ENCODE results near the gene ADK. TPM values are rescaled to one million over a fixed set of nuclear protein-coding genes. Genes with fewer than 3 reads are reported as not detected.

The ADK gene
- total RNA-seq, 2 donors from 2014 or later, result 34.7 to 36.8 TPM

DNA sequence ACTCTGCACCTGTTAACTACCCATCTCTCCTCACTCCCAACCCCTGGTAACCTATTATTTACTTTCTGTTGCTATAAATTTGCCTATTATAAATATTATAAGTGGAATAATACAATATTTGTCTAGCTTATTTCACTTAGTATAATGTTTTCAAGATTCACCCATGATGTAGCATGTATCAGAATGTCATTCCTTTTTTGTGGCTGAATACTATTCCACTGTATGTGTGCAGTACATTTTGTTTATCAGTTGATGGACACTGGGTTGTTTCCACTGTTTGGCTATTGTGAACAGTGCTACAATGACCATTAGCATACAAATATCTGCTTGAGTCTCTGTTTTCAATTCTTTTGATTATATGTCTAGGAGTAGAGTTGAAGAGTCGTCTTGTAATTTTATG is 582.6 kb downstream of the ADK start:
- DNase-seq, result no peak
- H3K4me3 Mint-ChIP-seq, result no peak overlapping the region
- no peaks in the 10 kb centered on the region for H3K27me3 Mint-ChIP-seq

DNA sequence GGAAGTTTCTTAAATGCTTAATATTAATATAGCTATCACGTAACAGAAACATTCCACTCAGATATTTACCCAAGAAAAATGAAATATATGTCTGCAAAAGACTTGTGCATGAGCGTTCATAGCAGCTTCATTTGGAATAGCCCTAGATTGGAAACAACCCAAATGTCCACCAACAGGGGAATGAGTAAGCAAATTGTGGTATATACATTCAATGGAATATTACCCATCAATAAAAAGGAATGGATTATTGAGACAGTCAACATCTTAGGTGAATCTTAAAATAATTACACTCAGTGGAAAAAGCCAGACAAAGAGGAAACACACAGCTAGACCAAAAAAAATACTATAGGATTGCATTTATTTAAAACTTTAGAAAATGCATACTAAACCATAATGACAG is 585.0 kb downstream of the ADK start:
- H3K27ac Mint-ChIP-seq, result no peak overlapping the region
- ATAC-seq (no peak), DNase-seq (no peak)
- H3K9me3 ChIP-seq (ENCODE audit: control insufficient read depth, low read length, poor library complexity, severe bottlenecking), result no peaks in the 10 kb centered on the region
- H3K27me3 Mint-ChIP-seq, result no peaks in the 10 kb centered on the region
- H3K4me1 Mint-ChIP-seq, result peaks cover 14% of the 10 kb centered on the region
- H3K36me3 Mint-ChIP-seq (ENCODE audit: low read depth), result no peaks in the 10 kb centered on the region
- H3K4me3 Mint-ChIP-seq, result no peak overlapping the region

More for the DNA sequence above, 582.6 kb downstream of the ADK start:
- H3K9me3 ChIP-seq (ENCODE audit: control insufficient read depth, low read length, poor library complexity, severe bottlenecking), result no peaks in the 10 kb centered on the region
- Mint-ChIP-seq H3K36me3 (ENCODE audit: low read depth) (no peaks in the 10 kb centered on the region), H3K4me1 (peaks cover 7% of the 10 kb centered on the region), H3K27ac (no peak overlapping the region)
- ATAC-seq, result no peak

DNA sequence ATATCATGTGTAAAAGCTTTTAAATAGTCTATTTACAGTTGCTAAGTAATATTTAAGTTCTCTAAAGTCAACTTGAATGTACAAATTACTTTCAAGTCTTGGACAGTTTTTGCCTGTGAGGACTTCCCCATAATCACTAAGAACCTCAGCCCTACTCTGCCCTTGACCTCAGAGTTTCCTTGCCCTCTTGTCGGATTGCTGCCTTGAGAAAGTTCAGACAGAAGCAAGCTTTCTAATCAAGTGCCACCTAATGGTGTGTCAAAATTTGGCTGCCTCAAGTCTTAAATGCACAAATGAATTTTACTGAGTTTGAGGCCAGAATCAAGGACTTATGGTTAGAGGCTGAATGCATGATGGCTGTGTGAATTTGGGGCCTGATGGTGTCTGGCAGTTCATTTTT is 587.0 kb downstream of the ADK start:
- Mint-ChIP-seq H3K4me1 (peaks cover 14% of the 10 kb centered on the region), H3K4me3 (no peak overlapping the region), H3K27me3 (no peaks in the 10 kb centered on the region), H3K36me3 (ENCODE audit: low read depth) (no peaks in the 10 kb centered on the region), H3K27ac (peak overlapping the region; percentile 32)
- no peak for DNase-seq
- ATAC-seq, result no peak
- H3K9me3 ChIP-seq (ENCODE audit: control insufficient read depth, low read length, poor library complexity, severe bottlenecking), result no peaks in the 10 kb centered on the region

DNA sequence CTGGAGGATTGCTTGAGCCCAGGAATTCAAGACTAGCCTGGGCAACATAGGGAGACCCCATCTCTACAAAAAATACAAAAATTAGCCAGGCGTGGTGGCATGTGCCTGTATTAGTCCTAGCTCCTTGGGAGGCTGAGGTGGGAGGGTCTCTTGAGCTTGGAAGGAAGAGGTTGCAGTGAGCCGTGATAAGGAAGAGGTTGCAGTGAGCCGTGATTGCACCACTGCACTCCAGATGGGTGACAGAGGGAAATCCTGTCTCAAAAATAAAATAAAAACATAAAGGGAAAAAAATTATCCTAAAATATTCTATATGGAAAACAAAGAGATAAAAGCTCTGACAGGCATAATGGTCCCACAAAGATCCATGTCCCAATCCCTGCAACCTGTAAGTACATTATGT is 587.5 kb downstream of the ADK start:
- DNase-seq, result no peak
- peak overlapping the region; percentile 32 for H3K27ac Mint-ChIP-seq
- peak overlapping the region; percentile 69 for H3K4me3 Mint-ChIP-seq
- ATAC-seq, result no peak
- H3K27me3 Mint-ChIP-seq, result no peaks in the 10 kb centered on the region
- H3K4me1 Mint-ChIP-seq, result peaks cover 14% of the 10 kb centered on the region
- no peaks in the 10 kb centered on the region for H3K9me3 ChIP-seq (ENCODE audit: control insufficient read depth, low read length, poor library complexity, severe bottlenecking)
- no peaks in the 10 kb centered on the region for H3K36me3 Mint-ChIP-seq (ENCODE audit: low read depth)

DNA sequence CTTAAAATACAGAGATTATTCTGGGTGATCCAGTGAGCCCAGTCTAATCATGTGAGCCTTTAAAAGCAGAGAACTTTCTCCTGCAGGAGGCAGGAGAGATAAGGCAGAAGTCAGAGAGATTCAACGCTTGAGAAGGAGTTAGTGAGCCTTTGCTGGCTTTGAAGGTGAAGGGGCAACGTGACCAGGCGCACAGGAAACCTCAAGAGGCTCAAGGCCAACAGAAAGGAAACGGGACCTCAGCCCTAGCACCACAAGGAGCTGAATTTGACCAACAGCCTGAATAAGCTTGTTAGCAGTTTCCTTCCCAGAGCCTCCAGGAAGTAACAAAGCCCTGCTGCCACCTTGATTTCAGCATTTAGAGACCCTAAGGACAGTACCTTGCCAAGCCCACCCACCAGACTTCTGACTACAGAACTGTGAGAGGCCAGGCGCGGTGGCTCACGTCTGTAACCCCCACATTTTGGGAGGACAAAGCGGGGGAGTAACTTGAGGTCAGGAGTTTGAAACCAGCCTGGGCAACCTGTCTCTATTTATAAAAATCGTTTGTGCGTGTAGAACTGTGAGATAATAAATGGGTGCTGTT is 588.1 kb downstream of the ADK start:
- peak; percentile 73 for ATAC-seq
- H3K9me3 ChIP-seq (ENCODE audit: control insufficient read depth, low read length, poor library complexity, severe bottlenecking), result no peaks in the 10 kb centered on the region
- H3K27me3 Mint-ChIP-seq, result no peaks in the 10 kb centered on the region
- H3K36me3 Mint-ChIP-seq (ENCODE audit: low read depth), result no peaks in the 10 kb centered on the region
- H3K4me3 Mint-ChIP-seq, result peak overlapping the region; percentile 69
- peak overlapping the region; percentile 86 for H3K27ac Mint-ChIP-seq
- DNase-seq, result no peak
- peaks cover 14% of the 10 kb centered on the region for H3K4me1 Mint-ChIP-seq

DNA sequence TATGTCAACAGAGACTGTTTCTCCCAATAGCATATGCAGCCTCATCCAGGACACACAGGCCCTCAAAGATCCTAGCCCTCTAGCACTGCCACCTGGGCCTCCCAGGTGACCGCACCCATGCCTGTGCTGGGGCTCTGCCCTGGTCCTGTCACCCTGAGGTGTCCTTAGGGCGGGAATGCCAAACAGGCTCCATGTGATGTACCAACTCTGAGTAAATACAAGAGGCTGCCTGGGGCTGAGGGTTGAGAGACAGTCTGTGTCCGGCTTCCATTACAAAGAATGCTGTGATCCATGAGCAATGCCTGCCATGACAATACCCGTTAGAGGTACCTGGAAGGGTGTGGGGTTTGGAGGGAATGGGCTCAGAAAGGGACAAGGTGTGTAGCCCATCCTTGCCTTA is 592.4 kb downstream of the ADK start:
- DNase-seq, result no peak
- Mint-ChIP-seq H3K4me1 (peaks cover 7% of the 10 kb centered on the region), H3K27me3 (no peaks in the 10 kb centered on the region), H3K36me3 (ENCODE audit: low read depth) (no peaks in the 10 kb centered on the region), H3K27ac (no peak overlapping the region), H3K4me3 (no peak overlapping the region)
- H3K9me3 ChIP-seq (ENCODE audit: control insufficient read depth, low read length, poor library complexity, severe bottlenecking), result no peaks in the 10 kb centered on the region
- ATAC-seq, result no peak

DNA sequence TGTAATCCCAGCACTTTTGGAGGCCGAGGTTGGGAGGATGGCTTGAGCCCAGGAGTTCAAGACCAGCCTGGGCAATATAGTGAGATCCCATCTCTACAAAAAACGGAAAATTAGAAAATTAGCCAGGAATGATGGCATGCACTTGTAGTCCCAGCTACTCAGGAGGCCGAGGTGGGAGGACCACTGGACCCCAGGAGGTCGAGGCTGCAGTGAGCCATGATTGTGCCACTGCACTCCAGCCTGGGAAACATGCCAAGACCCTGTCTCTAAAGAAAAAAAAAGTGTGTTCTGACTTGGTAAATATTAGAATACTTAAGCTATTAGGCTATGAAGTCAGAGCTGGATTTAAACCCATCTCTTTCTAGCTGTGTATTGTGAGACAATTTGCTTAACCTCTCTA is 594.4 kb downstream of the ADK start:
- no peaks in the 10 kb centered on the region for H3K4me1 Mint-ChIP-seq
- ATAC-seq, result no peak
- no peaks in the 10 kb centered on the region for H3K9me3 ChIP-seq (ENCODE audit: control insufficient read depth, low read length, poor library complexity, severe bottlenecking)
- H3K27ac Mint-ChIP-seq, result no peak overlapping the region
- H3K4me3 Mint-ChIP-seq, result no peak overlapping the region
- H3K36me3 Mint-ChIP-seq (ENCODE audit: low read depth), result no peaks in the 10 kb centered on the region
- H3K27me3 Mint-ChIP-seq, result no peaks in the 10 kb centered on the region
- no peak for DNase-seq

DNA sequence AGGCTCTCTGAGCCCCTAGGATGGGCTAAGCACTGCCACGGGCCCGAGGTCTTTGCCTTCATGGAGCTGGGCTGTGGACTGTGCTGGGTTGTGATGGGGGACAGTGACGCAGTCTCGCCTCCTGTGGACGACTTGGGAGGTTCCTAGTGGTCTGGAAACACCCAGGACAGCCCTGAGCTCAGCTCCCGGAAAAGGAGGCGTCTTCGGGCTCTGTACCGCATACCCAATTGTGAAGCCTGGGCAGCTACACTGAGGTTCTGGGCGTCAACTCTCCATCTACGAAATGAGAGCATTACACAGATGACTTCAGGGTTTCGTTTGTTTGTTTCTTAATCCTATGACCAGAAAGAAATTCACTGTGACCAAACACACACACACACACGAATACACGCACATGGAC is 595.8 kb downstream of the ADK start:
- H3K9me3 ChIP-seq (ENCODE audit: control insufficient read depth, low read length, poor library complexity, severe bottlenecking), result no peaks in the 10 kb centered on the region
- no peak overlapping the region for H3K4me3 Mint-ChIP-seq
- no peaks in the 10 kb centered on the region for H3K27me3 Mint-ChIP-seq
- DNase-seq (no peak), ATAC-seq (no peak)
- no peak overlapping the region for H3K27ac Mint-ChIP-seq
- peaks cover 3% of the 10 kb centered on the region for H3K4me1 Mint-ChIP-seq
- H3K36me3 Mint-ChIP-seq (ENCODE audit: low read depth), result no peaks in the 10 kb centered on the region

DNA sequence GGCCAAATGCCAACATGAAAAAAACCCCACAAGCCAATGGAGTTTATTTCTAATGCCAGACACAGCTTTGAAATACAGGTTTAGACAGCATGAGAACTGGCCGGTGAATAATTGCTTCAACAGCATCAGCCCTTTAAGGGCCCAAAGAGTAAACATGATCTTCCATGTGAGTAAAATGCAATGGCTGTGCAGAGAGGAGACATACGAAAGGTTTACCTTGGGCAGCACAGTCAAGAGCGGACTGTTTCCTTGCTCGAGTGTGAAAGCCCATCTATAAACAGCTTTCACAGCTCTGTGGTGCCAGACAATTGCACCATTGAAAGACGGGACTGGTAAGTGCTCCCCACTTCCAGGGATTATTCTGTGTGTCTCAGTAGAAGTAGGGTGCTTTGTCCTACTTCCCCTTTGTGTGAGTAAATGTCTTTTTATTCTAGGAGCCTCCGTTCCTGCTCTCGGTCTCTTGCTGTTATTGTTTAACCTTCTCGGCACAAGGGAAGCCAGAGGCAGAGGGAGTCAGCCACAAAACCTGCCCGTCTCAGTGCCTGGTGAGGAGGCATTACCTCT is 597.5 kb downstream of the ADK start:
- Mint-ChIP-seq H3K36me3 (ENCODE audit: low read depth) (no peaks in the 10 kb centered on the region), H3K4me1 (peaks cover 5% of the 10 kb centered on the region), H3K27ac (no peak overlapping the region), H3K27me3 (no peaks in the 10 kb centered on the region), H3K4me3 (no peak overlapping the region)
- H3K9me3 ChIP-seq (ENCODE audit: control insufficient read depth, low read length, poor library complexity, severe bottlenecking), result no peaks in the 10 kb centered on the region
- ATAC-seq, result no peak
- DNase-seq, result no peak

DNA sequence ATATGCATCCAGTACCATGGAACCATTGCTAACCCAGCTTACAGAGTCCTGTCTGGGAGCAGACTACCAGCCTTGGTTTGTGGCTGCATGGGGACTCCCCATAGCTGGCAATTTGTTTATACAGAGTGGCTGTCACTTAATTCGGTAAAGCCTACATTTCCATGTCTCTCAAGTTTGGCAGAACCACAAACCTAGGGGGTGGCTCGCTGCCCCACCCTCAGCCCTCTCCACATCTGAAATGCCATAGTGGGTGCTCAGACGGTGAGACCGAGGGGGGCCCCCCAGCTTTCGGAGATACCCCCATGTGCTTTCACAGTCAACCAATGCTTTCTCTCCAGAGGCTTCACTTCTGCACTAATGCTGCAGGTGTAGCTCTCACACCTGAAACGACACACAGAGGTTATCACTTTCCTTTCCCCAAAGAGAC is 599.8 kb downstream of the ADK start:
- no peaks in the 10 kb centered on the region for H3K9me3 ChIP-seq (ENCODE audit: control insufficient read depth, low read length, poor library complexity, severe bottlenecking)
- DNase-seq (no peak), ATAC-seq (peak; percentile 90)
- H3K27me3 Mint-ChIP-seq, result no peaks in the 10 kb centered on the region
- no peak overlapping the region for H3K4me3 Mint-ChIP-seq
- no peaks in the 10 kb centered on the region for H3K36me3 Mint-ChIP-seq (ENCODE audit: low read depth)
- peak overlapping the region; percentile 47 for H3K27ac Mint-ChIP-seq
- H3K4me1 Mint-ChIP-seq, result peaks cover 5% of the 10 kb centered on the region

DNA sequence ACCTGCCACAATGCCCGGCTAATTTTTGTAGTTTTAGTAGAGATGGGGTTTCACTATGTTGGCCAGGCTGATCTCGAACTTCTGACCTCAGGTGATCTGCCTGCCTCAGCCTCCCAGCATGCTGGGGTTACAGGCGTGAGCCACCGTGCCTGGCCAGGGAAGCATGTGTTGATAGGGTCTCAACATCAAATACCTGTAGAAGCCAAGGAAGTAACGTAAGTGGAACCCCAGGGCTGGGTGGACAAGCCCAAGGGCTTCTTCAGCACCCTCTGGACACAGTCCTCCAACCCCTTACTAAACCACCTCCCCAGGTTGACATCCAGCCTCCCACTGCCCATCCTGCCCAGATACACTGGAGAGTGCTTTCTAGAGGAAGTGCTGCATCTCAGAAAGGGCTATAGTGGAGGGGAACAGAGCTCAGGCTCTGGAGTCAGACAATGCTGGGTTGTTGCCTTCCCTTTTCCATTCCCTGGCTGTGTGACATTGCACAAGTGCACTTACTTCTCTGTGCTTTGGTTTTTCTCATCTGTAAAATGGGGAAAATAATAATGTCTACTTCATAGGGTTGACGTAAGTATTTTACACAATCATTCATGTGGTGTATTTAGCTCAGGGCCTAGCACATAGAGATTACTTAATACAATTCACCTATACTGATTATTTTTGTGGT is 601.5 kb downstream of the ADK start:
- Mint-ChIP-seq H3K4me3 (no peak overlapping the region), H3K27me3 (no peaks in the 10 kb centered on the region), H3K36me3 (ENCODE audit: low read depth) (no peaks in the 10 kb centered on the region), H3K4me1 (peaks cover 7% of the 10 kb centered on the region), H3K27ac (no peak overlapping the region)
- no peaks in the 10 kb centered on the region for H3K9me3 ChIP-seq (ENCODE audit: control insufficient read depth, low read length, poor library complexity, severe bottlenecking)
- DNase-seq (no peak), ATAC-seq (no peak)

DNA sequence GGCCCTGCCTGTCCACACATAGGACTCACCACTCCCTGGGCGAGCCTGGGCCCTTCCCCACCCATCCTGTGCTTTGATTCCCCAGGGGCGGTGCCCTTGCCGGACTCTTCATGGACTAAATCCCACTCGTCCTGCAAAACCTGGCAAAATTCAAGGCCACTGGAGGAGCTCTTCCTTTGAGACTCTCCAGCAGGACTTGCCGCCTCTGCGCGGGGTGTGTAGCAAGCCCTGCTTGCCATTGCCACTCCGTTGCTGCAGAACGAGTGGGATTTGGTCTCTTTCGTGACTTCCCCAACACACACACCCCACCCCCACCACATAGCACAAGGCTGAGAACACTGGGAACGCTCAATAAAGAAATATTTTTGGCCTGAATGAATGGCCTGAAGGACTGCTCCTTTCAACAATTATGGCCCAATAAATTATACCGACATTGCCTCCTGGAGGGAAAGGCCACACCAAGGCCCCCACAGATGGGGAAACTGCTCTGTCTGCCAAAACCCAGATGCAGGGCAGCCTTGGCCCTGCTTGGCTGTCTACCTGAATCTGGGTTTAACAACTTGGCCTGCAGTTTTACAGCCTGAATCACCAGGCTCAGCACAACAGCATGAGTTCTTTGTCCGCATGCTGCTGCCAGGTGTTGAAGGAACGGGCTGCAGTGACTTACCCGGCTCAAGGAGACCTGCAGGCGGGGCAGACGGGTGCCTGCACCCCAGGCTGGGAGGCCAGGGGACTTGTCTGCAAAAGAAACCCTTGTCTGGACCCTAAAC is 602.6 kb downstream of the ADK start:
- peaks cover 7% of the 10 kb centered on the region for H3K4me1 Mint-ChIP-seq
- H3K36me3 Mint-ChIP-seq (ENCODE audit: low read depth), result no peaks in the 10 kb centered on the region
- no peaks in the 10 kb centered on the region for H3K9me3 ChIP-seq (ENCODE audit: control insufficient read depth, low read length, poor library complexity, severe bottlenecking)
- ATAC-seq (no peak), DNase-seq (no peak)
- no peak overlapping the region for H3K27ac Mint-ChIP-seq
- no peaks in the 10 kb centered on the region for H3K27me3 Mint-ChIP-seq
- H3K4me3 Mint-ChIP-seq, result no peak overlapping the region

DNA sequence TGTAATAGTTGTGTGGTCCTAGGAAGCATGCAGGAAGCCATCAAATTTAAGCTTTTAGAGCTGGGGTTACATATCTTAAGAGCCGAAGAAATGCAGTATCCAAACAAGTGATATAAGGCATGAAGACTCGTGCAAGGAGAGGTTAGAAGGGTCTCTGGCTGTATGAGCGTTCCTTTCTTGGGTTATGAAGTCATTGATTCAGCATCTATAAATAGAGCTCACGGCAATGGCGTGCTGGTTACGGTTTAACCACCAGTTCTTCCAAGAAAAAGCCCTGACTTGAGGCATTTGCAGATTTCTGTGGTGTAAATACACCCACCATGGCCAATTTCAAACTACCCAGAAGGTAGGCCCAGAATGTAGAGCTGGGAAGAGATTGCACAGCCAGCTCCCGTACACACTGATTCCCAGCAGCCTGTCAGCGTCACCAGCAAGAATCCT is 603.4 kb downstream of the ADK start:
- peaks cover 7% of the 10 kb centered on the region for H3K4me1 Mint-ChIP-seq
- no peak overlapping the region for H3K4me3 Mint-ChIP-seq
- ATAC-seq, result no peak
- no peak overlapping the region for H3K27ac Mint-ChIP-seq
- no peak for DNase-seq
- no peaks in the 10 kb centered on the region for H3K36me3 Mint-ChIP-seq (ENCODE audit: low read depth)
- no peaks in the 10 kb centered on the region for H3K27me3 Mint-ChIP-seq
- H3K9me3 ChIP-seq (ENCODE audit: control insufficient read depth, low read length, poor library complexity, severe bottlenecking), result no peaks in the 10 kb centered on the region

All from T-helper 17 cell (primary cell).